Nephron progenitor cell (in vitro differentiated cells): ENCODE data around the gene INHBB.

ENCODE experiments used
- DNase-seq: peaks from one replicate; pipeline ENCODE4 v3.0.0; 2021
- H3K27ac Mint-ChIP-seq: 2 replicates; pipeline ENCODE4 v1.8.0; 2021; ENCODE audit warnings: mild to moderate bottlenecking, moderate library complexity, mixed read lengths
- H3K27me3 Mint-ChIP-seq: 2 replicates; pipeline ENCODE4 v1.8.0; 2021; ENCODE audit warnings: mild to moderate bottlenecking, low read depth, mixed read lengths; ENCODE audit not compliant: poor library complexity
- H3K36me3 Mint-ChIP-seq: 2 replicates; pipeline ENCODE4 v1.8.0; 2021; ENCODE audit warnings: low read depth, mixed read lengths
- H3K4me1 Mint-ChIP-seq: 2 replicates; pipeline ENCODE4 v1.8.0; 2021; ENCODE audit warnings: mixed read lengths
- H3K4me3 Mint-ChIP-seq: 2 replicates; pipeline ENCODE4 v1.8.0; 2021; ENCODE audit warnings: mild to moderate bottlenecking, moderate library complexity, mixed read lengths
- H3K9me3 Mint-ChIP-seq: 2 replicates; pipeline ENCODE4 v1.8.0; 2021; ENCODE audit warnings: mild to moderate bottlenecking, moderate library complexity, mixed read lengths
- TF ChIP-seq, protein P1 (sequence below): fragments of 200-600 bp; sonication (generic); IDR thresholded peaks from 2 replicates; pipeline ENCODE4 v1.5.0; 2021; ENCODE audit warnings: antibody characterized with exemption

The INHBB gene

DNA sequence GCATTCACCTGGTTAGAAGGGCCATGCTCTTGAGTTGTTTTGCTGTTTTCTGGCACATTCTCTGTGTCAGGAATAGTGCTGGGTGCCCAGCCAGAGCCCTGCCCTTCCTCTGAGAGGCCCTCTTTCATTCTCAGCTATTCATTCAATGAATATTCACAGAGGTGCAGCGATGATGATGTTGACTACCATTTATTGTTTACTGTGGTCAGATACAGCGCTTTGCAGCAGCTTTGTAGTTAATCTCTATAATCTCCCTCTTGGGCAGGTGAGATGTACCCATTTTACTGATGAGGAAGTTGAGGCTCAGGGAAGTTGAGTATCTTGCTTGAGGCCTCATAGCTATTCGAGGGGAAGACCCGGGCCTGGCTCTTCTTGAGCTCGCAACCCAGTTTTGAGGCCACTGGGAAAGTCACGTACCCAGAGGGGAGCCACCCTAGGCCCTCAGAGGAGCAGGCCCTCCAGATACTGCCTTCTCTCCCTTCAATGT, 9.9 kb downstream of the INHBB start:
- Mint-ChIP-seq H3K4me3 (no peak overlapping the region), H3K9me3 (no peaks in the 10 kb centered on the region), H3K36me3 (no peaks in the 10 kb centered on the region), H3K27me3 (peaks cover 64% of the 10 kb centered on the region), H3K4me1 (peaks cover under 1% of the 10 kb centered on the region), H3K27ac (no peak overlapping the region)
- TF ChIP-seq, protein P1, sequence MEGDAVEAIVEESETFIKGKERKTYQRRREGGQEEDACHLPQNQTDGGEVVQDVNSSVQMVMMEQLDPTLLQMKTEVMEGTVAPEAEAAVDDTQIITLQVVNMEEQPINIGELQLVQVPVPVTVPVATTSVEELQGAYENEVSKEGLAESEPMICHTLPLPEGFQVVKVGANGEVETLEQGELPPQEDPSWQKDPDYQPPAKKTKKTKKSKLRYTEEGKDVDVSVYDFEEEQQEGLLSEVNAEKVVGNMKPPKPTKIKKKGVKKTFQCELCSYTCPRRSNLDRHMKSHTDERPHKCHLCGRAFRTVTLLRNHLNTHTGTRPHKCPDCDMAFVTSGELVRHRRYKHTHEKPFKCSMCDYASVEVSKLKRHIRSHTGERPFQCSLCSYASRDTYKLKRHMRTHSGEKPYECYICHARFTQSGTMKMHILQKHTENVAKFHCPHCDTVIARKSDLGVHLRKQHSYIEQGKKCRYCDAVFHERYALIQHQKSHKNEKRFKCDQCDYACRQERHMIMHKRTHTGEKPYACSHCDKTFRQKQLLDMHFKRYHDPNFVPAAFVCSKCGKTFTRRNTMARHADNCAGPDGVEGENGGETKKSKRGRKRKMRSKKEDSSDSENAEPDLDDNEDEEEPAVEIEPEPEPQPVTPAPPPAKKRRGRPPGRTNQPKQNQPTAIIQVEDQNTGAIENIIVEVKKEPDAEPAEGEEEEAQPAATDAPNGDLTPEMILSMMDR = no peak
- no peak for DNase-seq

DNA sequence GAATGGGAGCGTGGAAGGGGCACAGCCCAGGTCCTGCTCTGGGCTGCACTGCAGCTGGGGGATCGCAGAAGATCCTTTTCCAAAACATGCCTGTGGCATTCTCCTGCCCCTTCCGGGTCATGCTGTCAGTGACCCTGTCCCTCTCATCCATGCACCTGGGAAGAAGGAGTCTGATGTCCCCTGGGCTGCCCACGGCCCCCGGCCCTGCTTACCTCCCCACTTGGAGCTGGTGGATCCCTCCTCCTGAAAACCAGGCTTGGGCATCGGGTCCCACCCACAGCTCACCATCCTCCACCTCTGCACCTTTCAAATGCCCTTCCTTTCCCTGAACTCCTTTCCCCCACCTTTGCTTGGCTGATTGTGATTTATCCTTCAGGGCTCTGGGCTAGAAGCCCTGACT, 11.8 kb downstream of the INHBB start:
- no peak overlapping the region for H3K4me3 Mint-ChIP-seq
- DNase-seq = no peak
- H3K9me3 Mint-ChIP-seq = no peaks in the 10 kb centered on the region
- peaks cover 66% of the 10 kb centered on the region for H3K27me3 Mint-ChIP-seq
- TF ChIP-seq, protein P1 = no peak
- no peaks in the 10 kb centered on the region for H3K36me3 Mint-ChIP-seq
- H3K4me1 Mint-ChIP-seq = no peaks in the 10 kb centered on the region
- no peak overlapping the region for H3K27ac Mint-ChIP-seq

DNA sequence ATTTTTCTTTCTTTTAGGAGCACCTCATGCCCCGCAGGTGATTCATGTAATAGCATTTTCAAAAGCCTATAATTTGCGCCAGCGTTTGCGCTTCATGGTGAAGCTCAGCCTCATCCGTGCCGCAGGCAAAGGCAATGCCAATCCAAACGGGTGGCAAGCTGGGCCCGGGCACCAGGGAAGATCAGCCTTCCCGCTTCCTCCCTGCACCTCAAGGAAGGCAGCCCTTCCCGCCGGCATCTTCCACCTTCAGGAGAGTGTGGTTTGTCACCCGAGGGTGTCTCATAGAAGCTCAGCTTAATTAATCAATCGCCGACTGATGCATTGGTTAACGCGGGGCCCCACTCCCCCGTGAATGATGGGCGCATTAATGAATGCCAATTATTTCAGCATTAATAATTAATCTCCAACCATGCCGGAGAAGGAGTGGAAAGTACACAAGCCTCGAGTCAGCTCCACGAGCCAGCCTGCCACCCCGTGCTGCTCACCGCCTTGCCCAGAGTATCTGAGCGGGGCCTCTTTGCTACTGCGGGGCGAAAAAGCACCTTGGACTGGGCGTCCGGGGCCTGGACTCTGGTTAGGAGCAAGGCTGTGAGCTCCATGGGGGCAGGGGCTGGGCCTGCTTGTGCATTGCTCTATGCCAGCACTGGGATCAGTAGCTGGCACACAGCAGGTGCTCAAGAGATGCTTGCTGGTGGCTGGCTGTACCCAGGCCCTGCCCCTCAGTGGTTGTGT, 13.0 kb downstream of the INHBB start:
- peaks cover 69% of the 10 kb centered on the region for H3K27me3 Mint-ChIP-seq
- no peaks in the 10 kb centered on the region for H3K9me3 Mint-ChIP-seq
- H3K36me3 Mint-ChIP-seq = no peaks in the 10 kb centered on the region
- TF ChIP-seq, protein P1 = no peak
- no peaks in the 10 kb centered on the region for H3K4me1 Mint-ChIP-seq
- no peak overlapping the region for H3K27ac Mint-ChIP-seq
- DNase-seq = no peak
- H3K4me3 Mint-ChIP-seq = no peak overlapping the region

DNA sequence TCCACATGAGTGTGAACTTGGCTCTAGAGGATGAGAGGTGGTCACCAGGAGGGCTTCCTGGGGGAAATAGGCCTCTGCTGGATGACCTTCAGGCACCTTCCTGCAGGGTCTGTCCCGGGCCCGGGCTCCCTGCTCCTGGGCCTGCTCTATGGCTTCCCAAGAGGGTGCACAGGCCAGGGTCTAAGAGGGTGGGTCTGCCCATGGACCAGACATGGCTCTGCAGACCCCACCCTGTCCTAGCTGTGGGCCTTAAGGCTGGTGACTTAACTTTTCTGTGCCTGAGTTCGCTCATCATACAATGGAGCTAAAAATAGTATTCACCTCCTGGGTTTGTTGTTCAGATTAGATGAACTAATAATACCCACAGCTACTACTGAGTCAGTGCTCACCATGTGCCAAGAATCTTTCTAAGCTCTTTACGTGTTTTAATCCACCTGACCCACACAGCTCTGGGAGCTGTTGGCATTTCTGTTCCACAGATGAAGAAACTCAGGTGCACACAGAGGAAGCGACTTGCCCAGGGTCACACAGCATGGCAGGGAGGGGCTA, 14.4 kb downstream of the INHBB start:
- no peak for DNase-seq
- no peak overlapping the region for H3K4me3 Mint-ChIP-seq
- H3K27me3 Mint-ChIP-seq = peaks cover 72% of the 10 kb centered on the region
- no peak overlapping the region for H3K27ac Mint-ChIP-seq
- H3K36me3 Mint-ChIP-seq = no peaks in the 10 kb centered on the region
- TF ChIP-seq, protein P1 = no peak
- H3K4me1 Mint-ChIP-seq = no peaks in the 10 kb centered on the region
- H3K9me3 Mint-ChIP-seq = no peaks in the 10 kb centered on the region

DNA sequence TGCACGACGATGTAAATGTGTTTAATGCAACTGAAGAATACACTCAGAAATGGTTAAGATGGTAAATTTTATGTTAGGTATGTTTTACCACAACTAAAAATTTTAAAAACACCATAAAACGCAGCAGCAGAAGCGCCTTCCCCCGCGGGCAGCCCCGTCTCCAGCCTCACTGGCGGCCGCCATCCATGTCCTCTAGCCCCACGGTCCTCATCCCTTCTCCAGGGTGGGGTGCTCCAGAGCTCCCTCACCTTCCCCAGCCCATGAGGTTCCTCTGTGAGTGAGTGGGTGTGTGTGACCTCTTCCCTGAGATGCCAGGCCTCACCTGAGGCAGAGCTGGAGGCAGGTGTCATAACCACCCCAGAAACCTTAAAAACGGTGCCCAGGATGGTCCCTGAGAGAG, 17.0 kb downstream of the INHBB start:
- H3K4me1 Mint-ChIP-seq = no peaks in the 10 kb centered on the region
- peaks cover 73% of the 10 kb centered on the region for H3K27me3 Mint-ChIP-seq
- H3K4me3 Mint-ChIP-seq = no peak overlapping the region
- H3K36me3 Mint-ChIP-seq = no peaks in the 10 kb centered on the region
- no peaks in the 10 kb centered on the region for H3K9me3 Mint-ChIP-seq
- no peak overlapping the region for H3K27ac Mint-ChIP-seq
- TF ChIP-seq, protein P1 = no peak
- no peak for DNase-seq
